Stimulated activated CD4-positive, alpha-beta T cell treated with anti-CD3 and anti-CD28 coated beads, Interleukin-12 subunit alpha, Interleukin-12 subunit beta, amount 100 ng/mL, for 48 hours (primary cell): ENCODE measurements around the gene ARHGAP27.

Experiments
- DNase-seq, 3 donors: peaks; one replicate each; pipeline ENCODE4 v3.0.0-alpha.2; 2020; ENCODE audit warnings: low read depth in 2 of 3, low spot score in 1 of 3

ARHGAP27 gene

GRCh38 chr17:45431531-45432404 is 902 bp downstream of the ARHGAP27 start:
- DNase-seq, result peak; percentile 39 to 71 (median 54)

- DNase-seq, result no peak
These were observed 1.7 kb downstream of the ARHGAP27 start for GRCh38 chr17:45430738-45431530.

- no peak for DNase-seq
These were observed 2.5 kb downstream of the ARHGAP27 start for GRCh38 chr17:45430006-45430737.

GRCh38 chr17:45429339-45430005 is 3.2 kb downstream of the ARHGAP27 start:
- no peak for DNase-seq

- no peak for DNase-seq
These were observed 3.7 kb downstream of the ARHGAP27 start for GRCh38 chr17:45428931-45429338.

- peak; percentile 60 to 84 (median 72) for DNase-seq
These were observed 4.5 kb downstream of the ARHGAP27 start for GRCh38 chr17:45428050-45428617.

- DNase-seq, result no peak
These were observed 5.4 kb downstream of the ARHGAP27 start for GRCh38 chr17:45427181-45427835.

GRCh38 chr17:45426561-45426960 is 6.1 kb downstream of the ARHGAP27 start:
- DNase-seq, result no peak

GRCh38 chr17:45425984-45426413 is 6.7 kb downstream of the ARHGAP27 start:
- no peak for DNase-seq

- DNase-seq, result no peak
These were observed 7.3 kb downstream of the ARHGAP27 start for GRCh38 chr17:45425125-45425983.

- DNase-seq, result no peak
These were observed 7.9 kb downstream of the ARHGAP27 start for GRCh38 chr17:45424769-45425124.

GRCh38 chr17:45423975-45424335 is 8.7 kb downstream of the ARHGAP27 start:
- DNase-seq, result no peak

- no peak for DNase-seq
These were observed 9.2 kb downstream of the ARHGAP27 start for GRCh38 chr17:45423304-45423974.

- no peak for DNase-seq
These were observed 17.4 kb downstream of the ARHGAP27 start for GRCh38 chr17:45414990-45415881.

GRCh38 chr17:45413498-45413923 is 19.2 kb downstream of the ARHGAP27 start:
- DNase-seq, result no peak

GRCh38 chr17:45411348-45412105 is 21.1 kb downstream of the ARHGAP27 start:
- no peak for DNase-seq
